GM21447 (cell line): ENCODE results near the gene MOCS3.
A peak's percentile ranks its signal among the peaks of the same experiment; 100 is the strongest.

Source experiments
- ATAC-seq: cut with Tn5 transposase; IDR thresholded peaks from one replicate; pipeline ENCODE4 v1.9.1; 2021; ENCODE audit not compliant: unreplicated experiment

The MOCS3 gene

GRCh38 chr20:50958615-50959542 is at the start of gene MOCS3:
Gene MOCS3, plus strand, starts transcription at chr20:50958818. Its CDS starts 25 bp downstream, at chr20:50958843.
- ATAC-seq = peak; percentile 82

GRCh38 chr20:50909413-50909812 is 49.2 kb upstream of the MOCS3 start:
- no peak for ATAC-seq

GRCh38 chr20:50911030-50911429 is 47.6 kb upstream of the MOCS3 start:
- no peak for ATAC-seq

- peak; percentile 64 for ATAC-seq
Measured at GRCh38 chr20:50911716-50912115, 46.9 kb upstream of the MOCS3 start.

- ATAC-seq = no peak
Measured at GRCh38 chr20:50913690-50914375, 44.8 kb upstream of the MOCS3 start.

- no peak for ATAC-seq
Measured at GRCh38 chr20:50915424-50915823, 43.2 kb upstream of the MOCS3 start.

- no peak for ATAC-seq
Measured at GRCh38 chr20:50916257-50916656, 42.4 kb upstream of the MOCS3 start.

GRCh38 chr20:50916934-50917333 is 41.7 kb upstream of the MOCS3 start:
- ATAC-seq = no peak

GRCh38 chr20:50918403-50918802 is 40.2 kb upstream of the MOCS3 start:
- no peak for ATAC-seq

GRCh38 chr20:50919567-50919966 is 39.1 kb upstream of the MOCS3 start:
- no peak for ATAC-seq

- ATAC-seq = no peak
Measured at GRCh38 chr20:50920997-50921396, 37.6 kb upstream of the MOCS3 start.

GRCh38 chr20:50921803-50922501 is 36.7 kb upstream of the MOCS3 start:
- no peak for ATAC-seq

GRCh38 chr20:50924261-50924920 is 34.2 kb upstream of the MOCS3 start:
- no peak for ATAC-seq

GRCh38 chr20:50926530-50926929 is 32.1 kb upstream of the MOCS3 start:
- ATAC-seq = no peak

- no peak for ATAC-seq
Measured at GRCh38 chr20:50928469-50928868, 30.1 kb upstream of the MOCS3 start.

GRCh38 chr20:50929299-50930138 is 29.1 kb upstream of the MOCS3 start:
- peak; percentile 66 for ATAC-seq

- no peak for ATAC-seq
Measured at GRCh38 chr20:50930139-50930975, 28.3 kb upstream of the MOCS3 start.

- ATAC-seq = peak; percentile 16
Measured at GRCh38 chr20:50930976-50931305, 27.7 kb upstream of the MOCS3 start.

- ATAC-seq = peak; percentile 53
Measured at GRCh38 chr20:50931306-50932015, 27.2 kb upstream of the MOCS3 start, which contains the start of gene ADNP. Gene ADNP, minus strand, starts transcription at chr20:50931437. Its CDS starts 27,441 bp downstream, at chr20:50903996.
